Stimulated activated naive CD4-positive, alpha-beta T cell treated with Interleukin-2 at 50 U/mL for 16 hours (primary cell): ENCODE results near the gene IQGAP2.

Source experiments
- DNase-seq: peaks from one replicate; lab custom pipeline; 2025; lab: John Stamatoyannopoulos, UW

IQGAP2 gene

GRCh38 chr5:76755779-76756637, 352.9 kb downstream of the IQGAP2 start:
- no peak for DNase-seq

GRCh38 chr5:76757049-76757448, 354.0 kb downstream of the IQGAP2 start:
- DNase-seq, result no peak
